Keratinocyte (primary cell): ENCODE data around the gene VIT.

ENCODE experiments used
- EZH2 ChIP-seq: IDR thresholded peaks from one replicate; pipeline ENCODE4 v1.6.1; 2012; ENCODE audit warnings: inconsistent platforms, mild to moderate bottlenecking, low read length, moderate library complexity
- TF ChIP-seq, protein P1 (sequence below), 3 experiments: IDR thresholded peaks in 1 of 3; conservative IDR thresholded peaks in 1 of 3; optimal IDR thresholded peaks in 1 of 3; 2 replicates in 2 of 3; 3 replicates in 1 of 3; pipeline versions ENCODE3 to v1.5.1; 2011; ENCODE audit warnings: low read length in 3 of 3, mild to moderate bottlenecking in 3 of 3, moderate library complexity in 2 of 3, control low read depth in 1 of 3, inconsistent platforms in 1 of 3; ENCODE audit not compliant: insufficient read depth in 2 of 3; ENCODE audit errors: extremely low read depth in 1 of 3

DNA sequence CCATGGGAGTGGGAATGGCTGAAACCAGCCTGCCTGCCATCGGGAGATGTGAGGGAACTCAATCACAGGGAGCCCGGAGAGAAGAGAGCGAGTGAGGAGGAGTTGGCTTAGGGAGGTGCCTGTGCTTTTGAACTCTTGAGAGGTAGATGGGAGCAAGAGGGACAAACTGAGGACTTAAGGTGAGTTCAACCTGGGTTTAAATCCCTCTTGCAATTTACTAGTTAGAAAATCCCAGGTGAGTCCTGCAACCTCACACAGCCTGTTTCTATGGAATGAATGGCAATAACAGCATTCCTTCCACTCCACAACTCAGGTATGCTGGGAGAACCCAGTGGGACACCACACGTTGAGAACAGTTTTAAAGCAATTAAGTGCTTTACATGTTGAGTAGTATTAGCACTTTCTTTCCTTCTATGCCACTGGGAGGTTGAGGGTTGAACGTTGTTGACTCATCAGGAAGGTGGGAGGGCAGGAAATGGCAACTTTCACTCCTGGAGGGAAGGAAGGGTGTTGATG lies 57.3 kb downstream of the VIT start:
- TF ChIP-seq, protein P1, sequence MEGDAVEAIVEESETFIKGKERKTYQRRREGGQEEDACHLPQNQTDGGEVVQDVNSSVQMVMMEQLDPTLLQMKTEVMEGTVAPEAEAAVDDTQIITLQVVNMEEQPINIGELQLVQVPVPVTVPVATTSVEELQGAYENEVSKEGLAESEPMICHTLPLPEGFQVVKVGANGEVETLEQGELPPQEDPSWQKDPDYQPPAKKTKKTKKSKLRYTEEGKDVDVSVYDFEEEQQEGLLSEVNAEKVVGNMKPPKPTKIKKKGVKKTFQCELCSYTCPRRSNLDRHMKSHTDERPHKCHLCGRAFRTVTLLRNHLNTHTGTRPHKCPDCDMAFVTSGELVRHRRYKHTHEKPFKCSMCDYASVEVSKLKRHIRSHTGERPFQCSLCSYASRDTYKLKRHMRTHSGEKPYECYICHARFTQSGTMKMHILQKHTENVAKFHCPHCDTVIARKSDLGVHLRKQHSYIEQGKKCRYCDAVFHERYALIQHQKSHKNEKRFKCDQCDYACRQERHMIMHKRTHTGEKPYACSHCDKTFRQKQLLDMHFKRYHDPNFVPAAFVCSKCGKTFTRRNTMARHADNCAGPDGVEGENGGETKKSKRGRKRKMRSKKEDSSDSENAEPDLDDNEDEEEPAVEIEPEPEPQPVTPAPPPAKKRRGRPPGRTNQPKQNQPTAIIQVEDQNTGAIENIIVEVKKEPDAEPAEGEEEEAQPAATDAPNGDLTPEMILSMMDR (optimal IDR thresholded peaks at IDR 0.05 in 1 of 3, IDR thresholded peaks at IDR 0.05 in 1 of 3, conservative IDR thresholded peaks at IDR 0.05 in 1 of 3; ENCODE audit: extremely low read depth in 1 of 3, insufficient read depth in 2 of 3, low read length in 3 of 3) = no peak
- no peak for TF ChIP-seq EZH2
